Ishikawa (cell line): Measurements from ENCODE around the gene TM7SF3.

Experiments used
- CREB1 ChIP-seq: IDR thresholded peaks from 2 replicates; pipeline ENCODE4 v1.6.1; 2012; ENCODE audit warnings: low read depth
- EGR1 ChIP-seq: IDR thresholded peaks from 2 replicates; pipeline ENCODE4 v1.6.1; 2012
- EP300 ChIP-seq: IDR thresholded peaks from 2 replicates; pipeline ENCODE4 v1.6.1; 2012; ENCODE audit warnings: borderline replicate concordance
- NFIC ChIP-seq: IDR thresholded peaks from 2 replicates; pipeline ENCODE4 v1.6.1; 2012
- TCF12 ChIP-seq: IDR thresholded peaks from 2 replicates; pipeline ENCODE4 v1.6.1; 2012; ENCODE audit warnings: low read depth
- TF ChIP-seq, protein P1 (sequence below): IDR thresholded peaks from 2 replicates; pipeline ENCODE4 v1.6.1; 2012

DNA sequence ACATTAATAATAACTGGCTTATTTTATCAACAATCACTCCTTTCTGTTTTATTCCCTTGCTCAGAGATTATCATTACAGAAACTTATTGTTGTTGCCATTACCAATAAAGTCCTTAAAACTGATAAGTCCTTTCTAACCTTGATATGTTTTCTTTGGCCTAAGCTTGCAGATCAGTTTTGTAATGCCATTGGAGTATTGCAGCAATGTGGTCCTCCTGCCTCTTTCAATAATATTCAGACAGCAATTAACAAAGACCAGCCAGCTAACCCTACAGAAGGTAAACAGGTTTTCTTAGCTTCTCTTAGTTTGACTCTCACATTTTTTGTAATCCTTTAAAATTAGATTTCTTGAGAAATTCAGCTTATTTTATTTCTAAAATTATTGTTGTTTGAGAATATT, 12.1 kb upstream of the TM7SF3 start:
- TF ChIP-seq, protein P1, sequence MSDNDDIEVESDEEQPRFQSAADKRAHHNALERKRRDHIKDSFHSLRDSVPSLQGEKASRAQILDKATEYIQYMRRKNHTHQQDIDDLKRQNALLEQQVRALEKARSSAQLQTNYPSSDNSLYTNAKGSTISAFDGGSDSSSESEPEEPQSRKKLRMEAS = no peak
- no peak for TF ChIP-seq CREB1
- TF ChIP-seq NFIC = no peak
- no peak for TF ChIP-seq EGR1
- TF ChIP-seq EP300 = no peak
- TF ChIP-seq TCF12 = no peak
